ENCODE measurements around the gene PHF21B. TPM values are rescaled to one million over a fixed set of nuclear protein-coding genes. Genes with fewer than 3 reads are reported as not detected.
"Not testable (repeated sequence)": the region's sequence is repeated elsewhere in the genome, so short reads cannot be mapped to it uniquely, and the experiment has no call there.

PHF21B gene
- total RNA-seq, 1 donor from 2014 or later = 0.21 TPM

GRCh38 chr22:44859641-44860040, 150.2 kb downstream of the PHF21B start:
- Mint-ChIP-seq H3K27me3 (ENCODE audit: insufficient read depth) (peaks cover 2% of the 10 kb centered on the region), H3K4me3 (no peak overlapping the region), H3K4me1 (ENCODE audit: low read depth) (no peaks in the 10 kb centered on the region), H3K36me3 (ENCODE audit: low read depth) (no peaks in the 10 kb centered on the region), H3K9me3 (no peaks in the 10 kb centered on the region), H3K27ac (no peak overlapping the region)
- DNase-seq (ENCODE audit: low spot score) = no peak
- intact Hi-C loops (cut with micrococcal nuclease) = no loop called here

- DNase-seq (ENCODE audit: low spot score); H3K4me1 Mint-ChIP-seq (ENCODE audit: low read depth); intact Hi-C loops (cut with micrococcal nuclease); H3K27me3 Mint-ChIP-seq (ENCODE audit: insufficient read depth); H3K27ac Mint-ChIP-seq; H3K36me3 Mint-ChIP-seq (ENCODE audit: low read depth); H3K4me3 Mint-ChIP-seq; H3K9me3 Mint-ChIP-seq: not testable (repeated sequence)
These were observed 151.0 kb downstream of the PHF21B start for GRCh38 chr22:44858819-44859218.

- DNase-seq (ENCODE audit: low spot score) = no peak
- intact Hi-C loops (cut with micrococcal nuclease) = no loop called here
- Mint-ChIP-seq H3K27ac (no peak overlapping the region), H3K36me3 (ENCODE audit: low read depth) (no peaks in the 10 kb centered on the region), H3K27me3 (ENCODE audit: insufficient read depth) (peaks cover 2% of the 10 kb centered on the region), H3K4me3 (no peak overlapping the region), H3K4me1 (ENCODE audit: low read depth) (no peaks in the 10 kb centered on the region), H3K9me3 (no peaks in the 10 kb centered on the region)
These were observed 153.9 kb downstream of the PHF21B start for GRCh38 chr22:44855855-44856254.

DNA sequence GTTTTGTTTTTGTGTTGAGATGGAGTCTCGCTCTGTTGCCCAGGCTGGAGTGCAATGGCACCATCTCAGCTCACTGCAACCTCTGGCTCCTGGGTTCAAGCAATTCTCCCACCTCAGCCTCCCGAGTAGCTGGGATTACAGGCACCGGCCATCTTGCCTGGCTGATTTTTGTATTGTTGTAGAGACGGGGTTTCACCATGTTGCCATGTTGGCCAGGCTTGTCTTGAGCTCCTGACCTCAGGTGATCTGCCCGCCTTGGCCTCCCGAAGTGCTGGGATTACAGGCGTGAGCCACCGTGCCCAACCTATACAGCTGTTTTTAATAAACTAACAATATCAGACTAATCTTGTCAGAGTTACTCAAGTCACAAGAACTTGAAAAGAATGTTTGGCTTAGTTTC, 155.2 kb downstream of the PHF21B start:
- H3K27ac Mint-ChIP-seq; H3K4me3 Mint-ChIP-seq; H3K27me3 Mint-ChIP-seq (ENCODE audit: insufficient read depth); intact Hi-C loops (cut with micrococcal nuclease); H3K36me3 Mint-ChIP-seq (ENCODE audit: low read depth); DNase-seq (ENCODE audit: low spot score); H3K4me1 Mint-ChIP-seq (ENCODE audit: low read depth); H3K9me3 Mint-ChIP-seq: not testable (repeated sequence)

DNA sequence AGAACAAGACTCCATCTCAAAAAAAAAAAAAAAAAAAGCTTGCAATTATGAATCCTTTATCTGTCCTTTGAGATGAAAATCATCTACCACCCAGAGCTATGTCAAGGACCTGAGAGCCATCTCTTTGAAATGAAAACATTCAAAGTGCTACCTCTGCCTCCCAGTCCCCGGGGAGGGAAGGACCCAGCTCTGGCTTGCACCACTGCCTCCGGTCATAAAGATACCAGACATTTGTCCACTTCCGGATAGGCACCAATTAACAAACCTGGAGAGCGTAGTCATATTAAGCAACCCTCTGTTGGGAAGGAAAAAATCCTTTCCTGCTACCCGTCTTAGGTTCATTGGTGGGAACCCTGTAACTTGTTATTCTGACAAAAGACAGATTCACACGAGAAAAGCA, 158.9 kb downstream of the PHF21B start:
- H3K27me3 Mint-ChIP-seq (ENCODE audit: insufficient read depth) = peaks cover 1% of the 10 kb centered on the region
- intact Hi-C loops (cut with micrococcal nuclease) = no loop called here
- no peak overlapping the region for H3K27ac Mint-ChIP-seq

GRCh38 chr22:44848791-44849420, 160.9 kb downstream of the PHF21B start:
- H3K9me3 Mint-ChIP-seq = no peaks in the 10 kb centered on the region
- H3K27ac Mint-ChIP-seq = no peak overlapping the region
- H3K4me3 Mint-ChIP-seq = no peak overlapping the region
- DNase-seq (ENCODE audit: low spot score) = no peak
- peaks cover 1% of the 10 kb centered on the region for H3K27me3 Mint-ChIP-seq (ENCODE audit: insufficient read depth)
- H3K36me3 Mint-ChIP-seq (ENCODE audit: low read depth) = no peaks in the 10 kb centered on the region
- H3K4me1 Mint-ChIP-seq (ENCODE audit: low read depth) = no peaks in the 10 kb centered on the region
- intact Hi-C loops (cut with micrococcal nuclease) = no loop called here

More for the DNA sequence above, 158.9 kb downstream of the PHF21B start:
- Mint-ChIP-seq H3K36me3 (ENCODE audit: low read depth) (no peaks in the 10 kb centered on the region), H3K4me1 (ENCODE audit: low read depth) (no peaks in the 10 kb centered on the region), H3K4me3 (no peak overlapping the region), H3K9me3 (no peaks in the 10 kb centered on the region)
- DNase-seq (ENCODE audit: low spot score) = no peak

DNA sequence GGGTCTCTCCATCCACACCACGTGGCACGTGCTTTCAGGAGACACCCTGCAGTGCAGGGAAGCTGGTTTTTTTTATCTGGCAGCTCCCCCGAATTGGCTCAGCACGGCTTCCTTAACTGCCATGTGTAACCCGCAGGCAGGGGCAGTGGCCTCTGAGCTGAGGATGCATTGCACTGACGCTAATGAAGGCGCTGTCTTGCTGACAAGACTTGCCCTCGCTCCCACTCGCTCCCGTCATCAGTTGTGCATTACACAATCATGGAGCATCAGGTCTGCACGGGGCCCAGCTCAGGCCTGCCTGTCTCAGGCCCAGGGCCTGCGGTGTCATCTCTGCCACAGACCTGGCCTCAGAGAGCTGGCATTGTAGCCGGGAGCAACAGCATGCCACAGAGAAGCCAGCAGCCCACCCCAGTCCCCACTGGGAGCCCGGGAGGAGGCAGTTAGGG, 161.5 kb downstream of the PHF21B start:
- no peaks in the 10 kb centered on the region for H3K9me3 Mint-ChIP-seq
- DNase-seq (ENCODE audit: low spot score) = no peak
- no peaks in the 10 kb centered on the region for H3K4me1 Mint-ChIP-seq (ENCODE audit: low read depth)
- H3K27me3 Mint-ChIP-seq (ENCODE audit: insufficient read depth) = peaks cover 1% of the 10 kb centered on the region
- H3K4me3 Mint-ChIP-seq = no peak overlapping the region
- H3K36me3 Mint-ChIP-seq (ENCODE audit: low read depth) = no peaks in the 10 kb centered on the region
- H3K27ac Mint-ChIP-seq = no peak overlapping the region
- intact Hi-C loops (cut with micrococcal nuclease) = no loop called here

- Mint-ChIP-seq H3K27ac (no peak overlapping the region), H3K27me3 (ENCODE audit: insufficient read depth) (peaks cover 1% of the 10 kb centered on the region), H3K9me3 (no peaks in the 10 kb centered on the region), H3K36me3 (ENCODE audit: low read depth) (no peaks in the 10 kb centered on the region), H3K4me1 (ENCODE audit: low read depth) (no peaks in the 10 kb centered on the region), H3K4me3 (no peak overlapping the region)
- intact Hi-C loops (cut with micrococcal nuclease) = no loop called here
- no peak for DNase-seq (ENCODE audit: low spot score)
These were observed 161.9 kb downstream of the PHF21B start for GRCh38 chr22:44847892-44848291.

DNA sequence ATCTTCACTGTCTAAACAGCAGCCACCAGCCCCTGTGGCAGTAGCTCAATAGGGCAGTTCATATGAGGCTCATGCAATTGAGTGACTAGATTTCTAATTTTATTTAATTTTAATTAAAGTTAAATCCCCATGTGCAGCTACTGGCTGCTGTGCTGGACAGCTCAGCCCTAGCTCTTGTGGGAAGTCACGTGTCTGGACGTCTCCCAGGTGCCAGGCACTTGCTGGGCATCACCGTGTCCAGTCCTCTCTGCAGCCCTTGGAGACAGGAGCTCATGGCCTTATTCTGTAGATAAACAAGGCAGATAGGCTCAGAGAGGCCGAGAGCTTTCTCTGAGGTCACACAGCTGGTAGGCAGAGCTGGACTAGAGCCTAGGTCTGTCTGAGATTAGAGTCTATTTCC, 162.4 kb downstream of the PHF21B start:
- Mint-ChIP-seq H3K9me3 (no peaks in the 10 kb centered on the region), H3K4me3 (no peak overlapping the region), H3K36me3 (ENCODE audit: low read depth) (no peaks in the 10 kb centered on the region), H3K27me3 (ENCODE audit: insufficient read depth) (peaks cover 1% of the 10 kb centered on the region), H3K27ac (no peak overlapping the region), H3K4me1 (ENCODE audit: low read depth) (no peaks in the 10 kb centered on the region)
- no peak for DNase-seq (ENCODE audit: low spot score)
- intact Hi-C loops (cut with micrococcal nuclease) = no loop called here

DNA sequence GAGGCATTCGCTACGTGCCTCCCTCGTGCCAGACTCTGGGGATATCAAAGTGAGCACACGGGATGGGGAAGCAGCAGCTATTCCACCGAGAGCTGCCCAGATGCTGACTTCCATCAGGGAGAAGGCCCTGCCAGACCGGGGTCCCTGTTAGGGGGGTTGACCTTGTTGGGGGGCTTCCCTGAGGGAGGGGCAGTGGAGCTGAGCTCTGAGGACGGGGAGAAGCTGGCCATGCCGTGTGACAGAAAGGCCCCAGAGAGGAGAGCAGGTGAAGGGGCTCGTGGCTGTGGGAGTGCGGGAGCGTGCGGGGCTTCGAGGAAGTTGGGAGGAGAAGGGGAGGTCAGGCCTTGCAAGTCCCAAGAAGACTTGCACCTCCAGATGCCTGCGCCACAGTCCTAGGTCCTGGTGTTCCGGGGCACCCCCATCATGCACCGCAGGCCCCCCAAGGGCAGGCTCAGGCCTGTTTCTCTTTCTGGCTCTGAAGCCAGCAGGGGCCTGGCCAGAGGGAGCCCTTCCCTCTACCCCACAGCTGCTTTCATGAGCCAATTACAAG, 163.0 kb downstream of the PHF21B start:
- no peak overlapping the region for H3K4me3 Mint-ChIP-seq
- intact Hi-C loops (cut with micrococcal nuclease) = no loop called here
- DNase-seq (ENCODE audit: low spot score) = no peak
- peaks cover 1% of the 10 kb centered on the region for H3K27me3 Mint-ChIP-seq (ENCODE audit: insufficient read depth)
- no peaks in the 10 kb centered on the region for H3K36me3 Mint-ChIP-seq (ENCODE audit: low read depth)
- H3K9me3 Mint-ChIP-seq = no peaks in the 10 kb centered on the region
- H3K4me1 Mint-ChIP-seq (ENCODE audit: low read depth) = no peaks in the 10 kb centered on the region
- no peak overlapping the region for H3K27ac Mint-ChIP-seq

GRCh38 chr22:44845796-44846720, 163.7 kb downstream of the PHF21B start:
- intact Hi-C loops (cut with micrococcal nuclease) = no loop called here
- H3K4me3 Mint-ChIP-seq = no peak overlapping the region
- no peak for DNase-seq (ENCODE audit: low spot score)
- H3K9me3 Mint-ChIP-seq = no peaks in the 10 kb centered on the region
- H3K36me3 Mint-ChIP-seq (ENCODE audit: low read depth) = no peaks in the 10 kb centered on the region
- H3K4me1 Mint-ChIP-seq (ENCODE audit: low read depth) = no peaks in the 10 kb centered on the region
- H3K27ac Mint-ChIP-seq = no peak overlapping the region
- peaks cover 1% of the 10 kb centered on the region for H3K27me3 Mint-ChIP-seq (ENCODE audit: insufficient read depth)

GRCh38 chr22:44845191-44845590, 164.6 kb downstream of the PHF21B start:
- H3K27ac Mint-ChIP-seq = no peak overlapping the region

GRCh38 chr22:44842417-44842816, 167.4 kb downstream of the PHF21B start:
- no peak overlapping the region for H3K4me3 Mint-ChIP-seq
- H3K27me3 Mint-ChIP-seq (ENCODE audit: insufficient read depth) = no peaks in the 10 kb centered on the region
- no peak for DNase-seq (ENCODE audit: low spot score)
- intact Hi-C loops (cut with micrococcal nuclease) = no loop called here
- no peaks in the 10 kb centered on the region for H3K9me3 Mint-ChIP-seq
- no peak overlapping the region for H3K27ac Mint-ChIP-seq
- H3K4me1 Mint-ChIP-seq (ENCODE audit: low read depth) = no peaks in the 10 kb centered on the region
- H3K36me3 Mint-ChIP-seq (ENCODE audit: low read depth) = no peaks in the 10 kb centered on the region

More at GRCh38 chr22:44845191-44845590, 164.6 kb downstream of the PHF21B start:
- H3K27me3 Mint-ChIP-seq (ENCODE audit: insufficient read depth) = peaks cover 1% of the 10 kb centered on the region
- no peak overlapping the region for H3K4me3 Mint-ChIP-seq
- no peaks in the 10 kb centered on the region for H3K36me3 Mint-ChIP-seq (ENCODE audit: low read depth)
- DNase-seq (ENCODE audit: low spot score) = no peak
- no peaks in the 10 kb centered on the region for H3K4me1 Mint-ChIP-seq (ENCODE audit: low read depth)
- intact Hi-C loops (cut with micrococcal nuclease) = no loop called here
- no peaks in the 10 kb centered on the region for H3K9me3 Mint-ChIP-seq

Data from activated T-helper 1 cell treated with anti-CD3 and anti-CD28 coated beads, Interleukin-12 subunit alpha, Interleukin-12 subunit beta, Interleukin-2, Interleukin-4 antibody, amounts not matched to agents 30 ng/mL and 10 ng/mL and 1 ng/mL, durations not matched to agents 14 hours and 24 hours and 36 hours (primary cell).